Progenitor cell of endocrine pancreas (in vitro differentiated cells): ENCODE results near the gene TCL1A. TPM values are rescaled to one million over a fixed set of nuclear protein-coding genes. Genes with fewer than 3 reads are reported as not detected.

Source experiments
- DNase-seq: peaks from one replicate; pipeline ENCODE4 v3.0.0; 2021; ENCODE audit warnings: low spot score; ENCODE audit not compliant: unreplicated experiment
- H3K27ac Mint-ChIP-seq: 2 replicates; pipeline ENCODE4 v1.8.0; 2021; ENCODE audit warnings: mild to moderate bottlenecking, moderate library complexity, mixed read lengths
- H3K27me3 Mint-ChIP-seq: 2 replicates; pipeline ENCODE4 v1.8.0; 2021; ENCODE audit warnings: mixed read lengths
- H3K36me3 Mint-ChIP-seq: 2 replicates; pipeline ENCODE4 v1.8.0; 2022; ENCODE audit warnings: mixed read lengths; ENCODE audit not compliant: insufficient read depth
- H3K4me1 Mint-ChIP-seq: 2 replicates; pipeline ENCODE4 v1.8.0; 2021; ENCODE audit warnings: low read depth, mixed read lengths
- H3K4me3 Mint-ChIP-seq: 2 replicates; pipeline ENCODE4 v1.8.0; 2021; ENCODE audit warnings: low read depth, mild to moderate bottlenecking, moderate library complexity, mixed read lengths
- H3K9me3 Mint-ChIP-seq: 2 replicates; pipeline ENCODE4 v1.8.0; 2021; ENCODE audit warnings: low read depth, mixed read lengths
- total RNA-seq: library from RNA; stranded (reverse); gene quantifications from 2 replicates; pipeline ENCODE4 v1.2.1, GENCODE V29; 2021
- TF ChIP-seq, protein P1 (sequence below): fragments of 200-600 bp; sonication (generic); IDR thresholded peaks from one replicate; pipeline ENCODE4 v1.5.0; 2021; ENCODE audit warnings: antibody characterized with exemption, mild to moderate bottlenecking; ENCODE audit not compliant: unreplicated experiment

TCL1A gene
- total RNA-seq, 1 donor from 2014 or later: not detected

DNA sequence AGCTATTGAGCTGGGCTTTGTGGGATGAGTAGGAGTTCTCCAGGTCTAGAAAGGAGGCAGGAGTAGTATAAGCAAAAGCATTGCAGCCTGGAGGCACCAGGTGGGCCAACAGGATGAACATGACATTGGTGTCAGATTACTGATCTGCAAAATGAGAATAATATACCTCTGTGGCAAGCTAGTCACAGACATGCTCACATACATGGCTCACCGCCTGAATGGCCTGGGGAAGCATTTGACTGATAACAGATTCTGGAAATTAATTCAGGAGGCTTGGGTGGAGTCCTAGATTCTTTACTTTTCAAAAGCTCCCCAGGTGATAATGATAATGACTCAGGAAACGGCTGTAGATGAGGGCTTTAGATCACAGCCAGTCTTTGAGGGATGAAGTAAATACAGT, 27.0 kb downstream of the TCL1A start:
- no peak for DNase-seq
- H3K36me3 Mint-ChIP-seq: no peaks in the 10 kb centered on the region
- H3K4me3 Mint-ChIP-seq: no peak overlapping the region
- TF ChIP-seq, protein P1, sequence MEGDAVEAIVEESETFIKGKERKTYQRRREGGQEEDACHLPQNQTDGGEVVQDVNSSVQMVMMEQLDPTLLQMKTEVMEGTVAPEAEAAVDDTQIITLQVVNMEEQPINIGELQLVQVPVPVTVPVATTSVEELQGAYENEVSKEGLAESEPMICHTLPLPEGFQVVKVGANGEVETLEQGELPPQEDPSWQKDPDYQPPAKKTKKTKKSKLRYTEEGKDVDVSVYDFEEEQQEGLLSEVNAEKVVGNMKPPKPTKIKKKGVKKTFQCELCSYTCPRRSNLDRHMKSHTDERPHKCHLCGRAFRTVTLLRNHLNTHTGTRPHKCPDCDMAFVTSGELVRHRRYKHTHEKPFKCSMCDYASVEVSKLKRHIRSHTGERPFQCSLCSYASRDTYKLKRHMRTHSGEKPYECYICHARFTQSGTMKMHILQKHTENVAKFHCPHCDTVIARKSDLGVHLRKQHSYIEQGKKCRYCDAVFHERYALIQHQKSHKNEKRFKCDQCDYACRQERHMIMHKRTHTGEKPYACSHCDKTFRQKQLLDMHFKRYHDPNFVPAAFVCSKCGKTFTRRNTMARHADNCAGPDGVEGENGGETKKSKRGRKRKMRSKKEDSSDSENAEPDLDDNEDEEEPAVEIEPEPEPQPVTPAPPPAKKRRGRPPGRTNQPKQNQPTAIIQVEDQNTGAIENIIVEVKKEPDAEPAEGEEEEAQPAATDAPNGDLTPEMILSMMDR: no peak
- no peaks in the 10 kb centered on the region for H3K9me3 Mint-ChIP-seq
- H3K4me1 Mint-ChIP-seq: peaks cover 4% of the 10 kb centered on the region
- H3K27ac Mint-ChIP-seq: no peak overlapping the region
- peaks cover 9% of the 10 kb centered on the region for H3K27me3 Mint-ChIP-seq

DNA sequence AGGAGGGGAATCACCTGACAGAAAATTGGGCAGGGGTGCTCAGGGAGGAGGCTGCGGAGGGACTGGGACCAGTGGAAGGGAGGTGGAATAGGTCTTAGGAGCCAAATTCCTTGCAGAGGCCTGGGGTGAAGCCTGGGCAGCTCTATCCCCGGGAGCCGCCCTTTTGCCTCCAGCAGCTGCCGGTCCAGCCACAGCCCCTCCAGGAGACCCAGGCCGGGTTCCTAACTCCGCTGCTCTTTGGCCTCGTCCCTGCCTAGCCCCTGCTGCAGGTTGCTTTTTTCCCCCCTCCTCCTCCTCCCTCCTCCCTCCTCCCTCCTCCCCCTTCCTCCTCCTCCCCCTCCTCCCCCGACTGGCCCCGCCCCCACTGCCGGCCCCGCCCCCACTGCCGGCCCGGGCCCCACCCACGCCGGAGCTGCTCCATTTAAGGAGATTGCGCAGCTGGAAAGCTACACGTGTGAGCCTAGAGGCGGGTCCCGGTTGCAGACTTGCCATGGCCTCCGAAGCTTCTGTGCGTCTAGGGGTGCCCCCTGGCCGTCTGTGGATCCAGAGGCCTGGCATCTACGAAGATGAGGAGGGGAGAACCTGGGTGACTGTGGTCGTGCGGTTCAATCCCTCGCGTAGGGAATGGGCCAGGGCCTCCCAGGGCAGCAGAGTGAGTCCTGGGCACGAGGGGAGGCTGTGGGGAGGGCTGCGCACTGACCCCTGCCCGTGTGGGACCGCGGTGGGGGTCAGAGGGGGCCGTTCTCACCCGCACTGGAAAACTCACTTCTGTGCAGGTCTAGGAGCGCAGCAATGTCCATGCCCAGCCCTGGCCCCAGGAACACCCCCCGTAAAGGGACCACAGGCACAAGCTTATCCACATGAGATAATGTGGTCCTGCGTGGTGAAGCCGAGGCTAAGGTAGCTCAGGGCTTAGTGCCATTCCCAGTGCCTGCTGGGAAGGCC, 27.7 kb downstream of the TCL1A start, which contains the start of gene TCL1B:
Gene TCL1B, plus strand, starts transcription at position 449 of the 945 bp plus-strand sequence. Its CDS starts 42 bp downstream, at position 491.
- Mint-ChIP-seq H3K36me3 (no peaks in the 10 kb centered on the region), H3K27ac (no peak within 1 kb of the TSS)
- DNase-seq: no peak

DNA sequence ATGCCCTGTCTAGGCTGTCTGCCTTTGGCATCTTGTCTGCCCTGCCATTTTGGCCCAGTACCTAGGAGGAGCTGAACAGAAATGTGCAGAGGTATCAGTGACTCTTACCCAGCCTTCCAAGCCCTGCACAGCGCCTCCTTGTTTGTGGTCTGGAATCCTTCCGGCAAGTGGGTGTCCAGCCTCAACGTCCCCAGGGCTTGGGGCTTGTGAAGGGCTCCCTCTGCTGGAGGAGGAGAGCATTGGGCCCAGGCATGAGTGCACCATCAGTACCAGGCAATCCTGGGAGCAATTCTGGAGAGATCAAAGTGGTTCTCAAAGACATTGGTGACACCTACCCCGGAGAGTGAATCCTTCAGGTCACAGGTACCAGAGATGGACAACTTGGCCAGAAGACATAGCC, 30.1 kb downstream of the TCL1A start:
- Mint-ChIP-seq H3K27ac (no peak overlapping the region), H3K4me3 (no peak overlapping the region), H3K27me3 (peaks cover 3% of the 10 kb centered on the region), H3K36me3 (no peaks in the 10 kb centered on the region), H3K4me1 (peaks cover 4% of the 10 kb centered on the region), H3K9me3 (no peaks in the 10 kb centered on the region)
- DNase-seq: no peak
- TF ChIP-seq, protein P1: peak; percentile 43

More for the DNA sequence above, 27.7 kb downstream of the TCL1A start, which contains the start of gene TCL1B:
- peaks cover 4% of the 10 kb centered on the region for H3K4me1 Mint-ChIP-seq
- peaks cover 9% of the 10 kb centered on the region for H3K27me3 Mint-ChIP-seq
- TF ChIP-seq, protein P1: no peak
- no peak within 1 kb of the TSS for H3K4me3 Mint-ChIP-seq
- no peaks in the 10 kb centered on the region for H3K9me3 Mint-ChIP-seq

DNA sequence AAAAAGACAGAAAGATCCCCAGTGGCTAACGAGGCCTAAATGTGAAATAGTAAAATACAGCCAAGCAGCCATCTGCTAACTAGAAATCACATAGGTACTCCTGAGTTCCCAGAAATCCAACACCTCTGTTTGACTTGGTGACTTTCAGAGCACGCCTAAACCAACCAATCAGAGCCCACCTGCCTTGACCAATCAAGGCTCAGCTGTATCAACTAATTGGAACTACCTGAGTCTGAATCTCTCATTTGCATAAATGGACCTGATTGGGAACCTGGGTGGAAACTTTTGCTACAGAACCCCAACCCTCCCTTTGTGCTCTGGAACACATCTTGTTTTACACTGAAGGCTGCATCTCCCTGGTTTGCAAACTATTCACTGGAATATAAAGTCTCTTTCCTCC, 32.8 kb downstream of the TCL1A start:
- DNase-seq: no peak
- no peaks in the 10 kb centered on the region for H3K27me3 Mint-ChIP-seq
- H3K9me3 Mint-ChIP-seq: peaks cover 1% of the 10 kb centered on the region
- no peaks in the 10 kb centered on the region for H3K36me3 Mint-ChIP-seq
- no peak overlapping the region for H3K4me3 Mint-ChIP-seq
- no peak overlapping the region for H3K27ac Mint-ChIP-seq
- H3K4me1 Mint-ChIP-seq: peaks cover 2% of the 10 kb centered on the region
- TF ChIP-seq, protein P1: no peak

DNA sequence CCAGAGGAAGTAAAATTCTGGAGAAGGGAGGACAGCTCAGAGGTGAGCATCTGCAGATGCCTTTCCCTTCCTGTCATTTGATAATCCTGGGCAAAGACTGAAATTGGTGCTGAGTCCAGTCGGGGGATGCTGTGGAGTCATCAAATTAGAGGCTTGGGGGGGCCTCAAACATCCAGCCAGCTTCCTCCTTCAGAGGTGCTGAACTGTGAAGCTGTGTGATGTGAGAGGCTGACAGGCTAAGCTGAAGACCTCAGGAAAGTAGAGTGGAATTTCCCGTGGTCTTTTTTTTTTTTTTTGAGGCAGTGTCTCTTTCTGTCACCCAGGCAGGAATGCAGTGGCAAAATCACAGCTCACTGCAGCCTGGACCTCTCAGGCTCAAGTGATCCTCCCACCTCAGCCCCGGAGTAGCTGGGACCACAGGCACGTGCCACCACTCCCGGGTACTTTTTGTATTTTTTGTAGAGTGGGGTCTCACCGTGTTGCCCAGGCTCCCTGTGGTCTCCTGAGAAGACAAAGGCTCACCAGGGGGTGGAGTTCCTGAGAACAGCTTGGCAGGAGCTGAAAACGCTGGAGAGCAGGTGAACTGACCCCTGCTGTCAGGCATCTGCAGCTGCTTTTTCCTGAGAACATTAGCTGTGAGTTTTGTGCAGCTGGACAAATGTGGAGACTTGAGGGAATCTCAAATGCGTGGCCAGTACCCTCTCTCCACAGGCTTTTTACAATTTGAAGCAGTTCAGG, 33.8 kb downstream of the TCL1A start:
- Mint-ChIP-seq H3K36me3 (no peaks in the 10 kb centered on the region), H3K27ac (no peak overlapping the region), H3K9me3 (peaks cover 5% of the 10 kb centered on the region), H3K27me3 (no peaks in the 10 kb centered on the region), H3K4me1 (peaks cover 2% of the 10 kb centered on the region), H3K4me3 (no peak overlapping the region)
- TF ChIP-seq, protein P1: peak; percentile 54
- peak; percentile 40 for DNase-seq
